ACHN (cell line): ENCODE results near the gene CSE1L.
"Not testable (repeated sequence)": the region's sequence is repeated elsewhere in the genome, so short reads cannot be mapped to it uniquely, and the experiment has no call there.

Source experiments
- DNase-seq: peaks from one replicate; pipeline ENCODE4 v3.0.0-alpha.2; 2015
- in situ Hi-C: cut with HindIII; loops from 2 replicates; pipeline ENCODE4 v1.10.0; 2017; ENCODE audit warnings: low sequenced_read_pairs, low pct_ligation_motif_present, low pct_unique_long_range_greater_than_20kb

The CSE1L gene

GRCh38 chr20:49046087-49046900, at the start of gene CSE1L:
Gene CSE1L (plus strand): TSS chr20:49046312. CDS start chr20:49058464, 12,152 bp downstream.
- in situ Hi-C loops: no loop called here
- peak; percentile 94 for DNase-seq

- in situ Hi-C loops: no loop called here
- DNase-seq: no peak
Measured at GRCh38 chr20:48999890-49000870, 45.9 kb upstream of the CSE1L start.

GRCh38 chr20:49001741-49002140, 44.4 kb upstream of the CSE1L start:
- in situ Hi-C loops: no loop called here
- DNase-seq: no peak

- in situ Hi-C loops: no loop called here
- no peak for DNase-seq
Measured at GRCh38 chr20:49006446-49006980, 39.6 kb upstream of the CSE1L start.

- in situ Hi-C loops: no loop called here
Measured at GRCh38 chr20:49009899-49010631, 36.0 kb upstream of the CSE1L start.

GRCh38 chr20:49024220-49024619, 21.9 kb upstream of the CSE1L start:
- in situ Hi-C loops: no loop called here
- DNase-seq: no peak

More at GRCh38 chr20:49009899-49010631, 36.0 kb upstream of the CSE1L start:
- no peak for DNase-seq

GRCh38 chr20:49028177-49028576, 17.9 kb upstream of the CSE1L start:
- DNase-seq, in situ Hi-C loops: not testable (repeated sequence)

- peak; percentile 27 for DNase-seq
- in situ Hi-C loops: no loop called here
Measured at GRCh38 chr20:49028684-49029083, 17.4 kb upstream of the CSE1L start.

GRCh38 chr20:49029203-49029602, 16.9 kb upstream of the CSE1L start:
- in situ Hi-C loops: no loop called here
- DNase-seq: no peak

GRCh38 chr20:49030954-49031619, 15.0 kb upstream of the CSE1L start:
- in situ Hi-C loops: no loop called here

GRCh38 chr20:49032455-49032854, 13.7 kb upstream of the CSE1L start:
- no peak for DNase-seq
- in situ Hi-C loops: no loop called here

More at GRCh38 chr20:49030954-49031619, 15.0 kb upstream of the CSE1L start:
- DNase-seq: no peak

- in situ Hi-C loops: no loop called here
- DNase-seq: no peak
Measured at GRCh38 chr20:49034070-49034732, 11.9 kb upstream of the CSE1L start.

GRCh38 chr20:49037962-49038387, 8.1 kb upstream of the CSE1L start:
- in situ Hi-C loops: no loop called here
- no peak for DNase-seq

- DNase-seq: no peak
- in situ Hi-C loops: no loop called here
Measured at GRCh38 chr20:49039854-49040253, 6.3 kb upstream of the CSE1L start.

- in situ Hi-C loops: no loop called here
- no peak for DNase-seq
Measured at GRCh38 chr20:49043000-49043399, 3.1 kb upstream of the CSE1L start.

GRCh38 chr20:49045440-49046086, 549 bp upstream of the CSE1L start:
- DNase-seq: no peak

GRCh38 chr20:49052334-49052733, 6.2 kb downstream of the CSE1L start:
- in situ Hi-C loops: no loop called here
- DNase-seq: no peak

More at GRCh38 chr20:49045440-49046086, 549 bp upstream of the CSE1L start:
- in situ Hi-C loops: no loop called here
